Tibial nerve (tissue), 3 donors: ENCODE results near the gene FBXL19.

ENCODE experiments used
- POLR2A ChIP-seq, 2 donors: fragments of 450-650 bp; IDR thresholded peaks; one replicate each; pipeline ENCODE4 v1.6.1; 2017; ENCODE audit warnings: antibody characterized with exemption in 2 of 2, mild to moderate bottlenecking in 2 of 2, moderate library complexity in 2 of 2
- TF ChIP-seq, protein P1 (sequence below), 5 experiments: fragments of 200-600 bp in 3 of 5; fragments of 450-650 bp in 2 of 5; sonication (generic) in 3 of 5; IDR thresholded peaks; one replicate each; pipeline ENCODE4 v1.5.1; 2016 to 2019; ENCODE audit warnings: antibody characterized with exemption in 5 of 5, mild to moderate bottlenecking in 3 of 5, moderate library complexity in 2 of 5

- TF ChIP-seq, protein P1, sequence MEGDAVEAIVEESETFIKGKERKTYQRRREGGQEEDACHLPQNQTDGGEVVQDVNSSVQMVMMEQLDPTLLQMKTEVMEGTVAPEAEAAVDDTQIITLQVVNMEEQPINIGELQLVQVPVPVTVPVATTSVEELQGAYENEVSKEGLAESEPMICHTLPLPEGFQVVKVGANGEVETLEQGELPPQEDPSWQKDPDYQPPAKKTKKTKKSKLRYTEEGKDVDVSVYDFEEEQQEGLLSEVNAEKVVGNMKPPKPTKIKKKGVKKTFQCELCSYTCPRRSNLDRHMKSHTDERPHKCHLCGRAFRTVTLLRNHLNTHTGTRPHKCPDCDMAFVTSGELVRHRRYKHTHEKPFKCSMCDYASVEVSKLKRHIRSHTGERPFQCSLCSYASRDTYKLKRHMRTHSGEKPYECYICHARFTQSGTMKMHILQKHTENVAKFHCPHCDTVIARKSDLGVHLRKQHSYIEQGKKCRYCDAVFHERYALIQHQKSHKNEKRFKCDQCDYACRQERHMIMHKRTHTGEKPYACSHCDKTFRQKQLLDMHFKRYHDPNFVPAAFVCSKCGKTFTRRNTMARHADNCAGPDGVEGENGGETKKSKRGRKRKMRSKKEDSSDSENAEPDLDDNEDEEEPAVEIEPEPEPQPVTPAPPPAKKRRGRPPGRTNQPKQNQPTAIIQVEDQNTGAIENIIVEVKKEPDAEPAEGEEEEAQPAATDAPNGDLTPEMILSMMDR (IDR thresholded peaks at IDR 0.05), result no peak
- TF ChIP-seq POLR2A (IDR thresholded peaks at IDR 0.05), result no peak
These were observed 19.0 kb downstream of the FBXL19 start for GRCh38 chr16:30942426-30942806.
